KMS-11 (cell line): ENCODE measurements around the gene KCNH8.

Experiments
- H2AFZ ChIP-seq: fragments of 200-600 bp; sonication (generic); 2 replicates; pipeline ENCODE4 v1.6.1; 2016; ENCODE audit warnings: antibody characterized with exemption, mixed run types, low read depth
- H3K27ac ChIP-seq: fragments of 200-600 bp; sonication (generic); 2 replicates; pipeline ENCODE4 v1.6.1; 2016; ENCODE audit warnings: mild to moderate bottlenecking, mixed run types
- H3K27me3 ChIP-seq: fragments of 200-600 bp; sonication (generic); 2 replicates; pipeline ENCODE4 v1.6.1; 2017; ENCODE audit warnings: mild to moderate bottlenecking, low read depth, mixed run types, moderate library complexity; ENCODE audit not compliant: insufficient read depth
- H3K36me3 ChIP-seq: fragments of 200-600 bp; sonication (generic); 2 replicates; pipeline ENCODE4 v1.6.1; 2017; ENCODE audit warnings: mild to moderate bottlenecking, mixed run types; ENCODE audit not compliant: insufficient read depth
- H3K4me1 ChIP-seq: fragments of 200-600 bp; sonication (generic); 2 replicates; pipeline ENCODE4 v1.6.1; 2016; ENCODE audit warnings: mild to moderate bottlenecking, low read depth, mixed run types; ENCODE audit not compliant: poor library complexity, severe bottlenecking
- H3K4me2 ChIP-seq: fragments of 200-600 bp; sonication (generic); 2 replicates; pipeline ENCODE4 v1.7.0; 2016; ENCODE audit warnings: mild to moderate bottlenecking, mixed run types
- H3K4me3 ChIP-seq: fragments of 200-600 bp; sonication (generic); IDR thresholded peaks from 2 replicates; pipeline ENCODE4 v1.6.1; 2017; ENCODE audit warnings: low read depth, low read length, mixed read lengths; ENCODE audit not compliant: insufficient read depth
- H3K79me2 ChIP-seq: fragments of 200-600 bp; sonication (generic); 2 replicates; pipeline ENCODE4 v1.6.1; 2016; ENCODE audit warnings: low read depth, mixed run types; ENCODE audit not compliant: insufficient read depth
- H3K9ac ChIP-seq: fragments of 200-600 bp; sonication (generic); 2 replicates; pipeline ENCODE4 v1.6.1; 2016; ENCODE audit warnings: mild to moderate bottlenecking, mixed run types
- H4K20me1 ChIP-seq: fragments of 200-600 bp; sonication (generic); 2 replicates; pipeline ENCODE4 v1.6.1; 2016; ENCODE audit warnings: mild to moderate bottlenecking, mixed run types; ENCODE audit not compliant: insufficient read depth
- CTCF ChIP-seq: fragments of 200-600 bp; sonication (generic); conservative IDR thresholded peaks from 2 replicates; pipeline ENCODE4 v1.6.1; 2017; ENCODE audit warnings: low read depth, mild to moderate bottlenecking, antibody characterized with exemption, low read length, moderate library complexity, mixed read lengths

The KCNH8 gene

DNA sequence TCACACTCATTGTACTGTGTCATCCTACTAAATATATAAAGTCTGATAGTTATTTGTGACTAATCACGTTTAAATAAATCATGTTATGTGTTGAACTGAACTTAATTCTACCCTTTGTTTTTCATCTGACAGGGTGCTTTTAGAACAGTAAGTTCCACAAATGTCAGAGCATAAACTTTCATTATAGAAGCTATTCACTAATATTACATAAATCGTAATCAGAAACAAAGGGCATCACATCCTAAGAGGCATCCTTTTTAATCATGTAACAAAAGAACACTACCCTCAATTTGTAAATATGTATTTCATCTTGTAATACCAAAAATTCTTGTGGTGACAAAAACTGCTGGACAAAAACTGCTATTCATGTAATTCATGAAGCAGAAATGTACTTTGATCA lies 50.8 kb downstream of the KCNH8 start:
- H3K9ac ChIP-seq, result no peak overlapping the region
- no peaks in the 10 kb centered on the region for H3K27me3 ChIP-seq
- H3K79me2 ChIP-seq, result no peaks in the 10 kb centered on the region
- no peak overlapping the region for H3K4me2 ChIP-seq
- H3K36me3 ChIP-seq, result no peaks in the 10 kb centered on the region
- no peak overlapping the region for H3K27ac ChIP-seq
- H3K4me3 ChIP-seq, result no peak overlapping the region
- no peaks in the 10 kb centered on the region for H4K20me1 ChIP-seq
- no peak for TF ChIP-seq CTCF
- no peak overlapping the region for H2AFZ ChIP-seq
- H3K4me1 ChIP-seq, result no peaks in the 10 kb centered on the region

GRCh38 chr3:19202303-19202702 lies 54.0 kb downstream of the KCNH8 start:
- Histone ChIP-seq H4K20me1 (no peaks in the 10 kb centered on the region), H3K36me3 (no peaks in the 10 kb centered on the region), H3K4me2 (no peak overlapping the region), H3K79me2 (no peaks in the 10 kb centered on the region), H3K27ac (no peak overlapping the region), H3K4me1 (no peaks in the 10 kb centered on the region), H3K4me3 (no peak overlapping the region), H2AFZ (no peak overlapping the region), H3K9ac (no peak overlapping the region), H3K27me3 (no peaks in the 10 kb centered on the region)
- no peak for TF ChIP-seq CTCF

- H3K27ac ChIP-seq, result no peak overlapping the region
- H3K79me2 ChIP-seq, result no peaks in the 10 kb centered on the region
- H3K4me2 ChIP-seq, result no peak overlapping the region
- no peaks in the 10 kb centered on the region for H3K27me3 ChIP-seq
- no peak overlapping the region for H2AFZ ChIP-seq
- no peak overlapping the region for H3K9ac ChIP-seq
- no peaks in the 10 kb centered on the region for H4K20me1 ChIP-seq
- no peak overlapping the region for H3K4me3 ChIP-seq
- TF ChIP-seq CTCF, result no peak
- H3K4me1 ChIP-seq, result no peaks in the 10 kb centered on the region
- no peaks in the 10 kb centered on the region for H3K36me3 ChIP-seq
Observed at GRCh38 chr3:19202754-19203153, 54.4 kb downstream of the KCNH8 start.

GRCh38 chr3:19206540-19206939 lies 58.2 kb downstream of the KCNH8 start:
- Histone ChIP-seq H3K4me2 (no peak overlapping the region), H3K4me1 (no peaks in the 10 kb centered on the region), H2AFZ (no peak overlapping the region), H3K9ac (no peak overlapping the region), H3K27me3 (no peaks in the 10 kb centered on the region), H3K36me3 (no peaks in the 10 kb centered on the region), H3K27ac (no peak overlapping the region), H4K20me1 (no peaks in the 10 kb centered on the region), H3K79me2 (no peaks in the 10 kb centered on the region), H3K4me3 (no peak overlapping the region)
- no peak for TF ChIP-seq CTCF
